ENCODE results near the gene SECISBP2L. TPM values are rescaled to one million over a fixed set of nuclear protein-coding genes. Genes with fewer than 3 reads are reported as not detected.

SECISBP2L gene
- total and polyA plus RNA-seq, 9 of the 15 experiments (the other 6 are each of a cell fraction or from before 2014, with no cell fraction given) = 0.55 to 14.1 (median 10.4) TPM

GRCh38 chr15:49094923-49095322 is 48.7 kb upstream of the SECISBP2L start (continued):
- TF ChIP-seq HOMEZ (CRISPR knock-in tag; IDR thresholded peaks at IDR 0.05) (no peak), ZNF57 (CRISPR knock-in tag; IDR thresholded peaks at IDR 0.05) (no peak), ARID4B (CRISPR knock-in tag; IDR thresholded peaks at IDR 0.05) (no peak), ZNF518B (CRISPR knock-in tag; IDR thresholded peaks at IDR 0.05) (no peak), ZNF699 (CRISPR knock-in tag; IDR thresholded peaks at IDR 0.05; ENCODE audit: insufficient replicate concordance) (no peak), TAF1 (IDR thresholded peaks at IDR 0.05; ENCODE audit: control insufficient read depth, extremely low read depth, insufficient read depth, low read length, severe bottlenecking) (no peak), MTA3 (IDR thresholded peaks at IDR 0.05; ENCODE audit: borderline replicate concordance) (no peak), FOXK1 (CRISPR knock-in tag; IDR thresholded peaks at IDR 0.05; ENCODE audit: borderline replicate concordance) (no peak)
